ENCODE results near the gene MSTN.

MSTN gene

DNA sequence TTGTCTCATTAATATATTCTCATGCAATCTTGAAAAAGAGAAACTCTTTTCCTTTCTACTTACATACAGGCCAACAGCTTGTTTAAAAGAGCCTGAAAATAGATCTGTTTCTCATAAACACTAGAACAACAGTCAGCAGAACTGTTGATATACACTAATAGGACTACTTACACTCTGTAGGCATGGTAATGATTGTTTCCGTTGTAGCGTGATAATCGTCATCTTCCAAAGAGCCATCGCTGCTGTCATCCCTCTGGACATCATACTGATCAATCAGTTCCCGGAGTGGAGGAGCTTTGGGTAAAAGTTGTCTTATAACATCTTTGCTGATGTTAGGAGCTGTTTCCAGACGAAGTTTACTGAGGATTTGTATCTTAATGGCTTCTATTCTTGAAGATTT is 476 bp downstream of the MSTN start:
- no peak overlapping the region for H3K27ac ChIP-seq (replicated peaks; ENCODE audit: low read length)
- H2BK120ac ChIP-seq (ENCODE audit: low read depth, low read length), result no peak overlapping the region
- no peaks in the 10 kb centered on the region for H3K9me3 ChIP-seq (replicated peaks in 1 of 2; ENCODE audit: control insufficient read depth in 2 of 2, insufficient read depth in 1 of 2, low read depth in 1 of 2, low read length in 2 of 2)
- H2BK15ac ChIP-seq (ENCODE audit: low read length), result no peak overlapping the region
- H3K4ac ChIP-seq (ENCODE audit: low read length), result no peak overlapping the region
- no CpG with 5 or more reads among the region's 6 CpGs for WGBS, 2 donors (ENCODE audit: extremely low coverage in 2 of 2, insufficient read length in 2 of 2, insufficient replicate concordance in 1 of 2)
- H2AFZ ChIP-seq (ENCODE audit: low read length), result no peak overlapping the region
- no peak overlapping the region for H4K91ac ChIP-seq (ENCODE audit: low read depth, low read length, poor library complexity)
- no peak overlapping the region for H2AK5ac ChIP-seq (ENCODE audit: low read depth, low read length)
- H3K23ac ChIP-seq (ENCODE audit: low read depth, low read length, poor library complexity), result no peak overlapping the region
- H3K14ac ChIP-seq (ENCODE audit: low read length), result no peak overlapping the region
- H3K4me3 ChIP-seq (ENCODE audit: low read length in 2 of 2), result no peak overlapping the region
- no peak overlapping the region for H3K18ac ChIP-seq (ENCODE audit: low read length)
- H4K8ac ChIP-seq (ENCODE audit: low read depth, low read length), result no peak overlapping the region
- no peak overlapping the region for H2BK5ac ChIP-seq (ENCODE audit: low read length)
- H3K9ac ChIP-seq (ENCODE audit: low read depth, low read length, poor library complexity), result no peak overlapping the region
- H3K4me2 ChIP-seq (ENCODE audit: insufficient read depth, low read length, poor library complexity, severe bottlenecking), result no peak overlapping the region
- no peak overlapping the region for H2BK12ac ChIP-seq (ENCODE audit: low read length)
- DNase-seq (ENCODE audit: low spot score), result no peak
- no peaks in the 10 kb centered on the region for H3K36me3 ChIP-seq (replicated peaks in 1 of 2; ENCODE audit: control insufficient read depth in 2 of 2, insufficient read depth in 2 of 2, low read length in 2 of 2)
- no peaks in the 10 kb centered on the region for H3K4me1 ChIP-seq (ENCODE audit: control insufficient read depth in 2 of 2, insufficient read depth in 1 of 2, low read depth in 1 of 2, low read length in 2 of 2)
- no peaks in the 10 kb centered on the region for H3K27me3 ChIP-seq (ENCODE audit: control insufficient read depth in 3 of 3, insufficient read depth in 3 of 3, low read depth in 1 of 3, low read length in 3 of 3)
- H3K79me1 ChIP-seq (ENCODE audit: low read depth, low read length), result no peaks in the 10 kb centered on the region

DNA sequence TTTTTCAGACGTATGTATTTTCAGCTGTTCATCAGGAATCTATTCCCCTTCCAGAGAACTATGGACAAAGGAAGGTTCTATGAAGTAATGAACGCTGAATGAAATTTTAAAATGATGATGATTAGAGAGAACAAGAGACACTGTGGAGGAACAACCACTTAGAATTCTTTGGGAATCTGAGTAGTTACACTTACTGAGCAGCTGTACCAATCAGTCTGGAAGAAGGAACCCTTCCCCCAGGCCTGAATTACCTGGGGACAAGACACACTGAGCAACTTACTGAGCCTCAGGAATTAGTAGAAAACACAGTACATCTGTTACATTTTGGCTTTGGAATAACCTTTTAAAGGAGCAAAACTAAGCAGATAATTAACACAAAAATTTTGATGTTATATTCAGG is 1.9 kb downstream of the MSTN start:
- WGBS, 2 donors (ENCODE audit: extremely low coverage in 2 of 2, insufficient read length in 2 of 2, insufficient replicate concordance in 1 of 2), result no CpG with 5 or more reads among the region's 2 CpGs
- Histone ChIP-seq H3K27ac (replicated peaks; ENCODE audit: low read length) (no peak overlapping the region), H2AFZ (ENCODE audit: low read length) (no peak overlapping the region), H3K79me1 (ENCODE audit: low read depth, low read length) (no peaks in the 10 kb centered on the region), H3K18ac (ENCODE audit: low read length) (no peak overlapping the region), H2BK5ac (ENCODE audit: low read length) (no peak overlapping the region), H2BK120ac (ENCODE audit: low read depth, low read length) (no peak overlapping the region), H3K4me3 (ENCODE audit: low read length in 2 of 2) (no peak overlapping the region), H2AK5ac (ENCODE audit: low read depth, low read length) (no peak overlapping the region), H3K23ac (ENCODE audit: low read depth, low read length, poor library complexity) (no peak overlapping the region), H2BK12ac (ENCODE audit: low read length) (no peak overlapping the region), H3K9me3 (replicated peaks in 1 of 2; ENCODE audit: control insufficient read depth in 2 of 2, insufficient read depth in 1 of 2, low read depth in 1 of 2, low read length in 2 of 2) (no peaks in the 10 kb centered on the region), H3K36me3 (replicated peaks in 1 of 2; ENCODE audit: control insufficient read depth in 2 of 2, insufficient read depth in 2 of 2, low read length in 2 of 2) (no peaks in the 10 kb centered on the region), H3K14ac (ENCODE audit: low read length) (no peak overlapping the region), H3K9ac (ENCODE audit: low read depth, low read length, poor library complexity) (no peak overlapping the region), H2BK15ac (ENCODE audit: low read length) (no peak overlapping the region), H3K4ac (ENCODE audit: low read length) (no peak overlapping the region), H3K4me2 (ENCODE audit: insufficient read depth, low read length, poor library complexity, severe bottlenecking) (no peak overlapping the region), H3K4me1 (ENCODE audit: control insufficient read depth in 2 of 2, insufficient read depth in 1 of 2, low read depth in 1 of 2, low read length in 2 of 2) (no peaks in the 10 kb centered on the region), H4K8ac (ENCODE audit: low read depth, low read length) (no peak overlapping the region), H3K27me3 (ENCODE audit: control insufficient read depth in 3 of 3, insufficient read depth in 3 of 3, low read depth in 1 of 3, low read length in 3 of 3) (no peaks in the 10 kb centered on the region), H4K91ac (ENCODE audit: low read depth, low read length, poor library complexity) (no peak overlapping the region)
- no peak for DNase-seq (ENCODE audit: low spot score)

DNA sequence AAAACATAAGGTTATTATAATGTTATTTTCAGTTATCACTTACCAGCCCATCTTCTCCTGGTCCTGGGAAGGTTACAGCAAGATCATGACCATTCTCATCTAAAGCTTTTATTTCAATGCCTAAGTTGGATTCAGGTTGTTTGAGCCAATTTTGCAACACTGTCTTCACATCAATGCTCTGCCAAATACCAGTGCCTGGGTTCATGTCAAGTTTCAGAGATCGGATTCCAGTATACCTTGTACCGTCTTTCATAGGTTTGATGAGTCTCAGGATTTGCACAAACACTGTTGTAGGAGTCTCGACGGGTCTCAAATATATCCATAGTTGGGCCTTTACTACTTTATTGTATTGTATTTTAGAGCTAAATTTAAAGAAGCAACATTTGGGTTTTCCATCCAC is 2.5 kb downstream of the MSTN start:
- Histone ChIP-seq H3K14ac (ENCODE audit: low read length) (no peak overlapping the region), H2BK120ac (ENCODE audit: low read depth, low read length) (no peak overlapping the region), H3K4me1 (ENCODE audit: control insufficient read depth in 2 of 2, insufficient read depth in 1 of 2, low read depth in 1 of 2, low read length in 2 of 2) (no peaks in the 10 kb centered on the region), H2AK5ac (ENCODE audit: low read depth, low read length) (no peak overlapping the region), H3K79me1 (ENCODE audit: low read depth, low read length) (no peaks in the 10 kb centered on the region), H3K4me2 (ENCODE audit: insufficient read depth, low read length, poor library complexity, severe bottlenecking) (no peak overlapping the region), H3K23ac (ENCODE audit: low read depth, low read length, poor library complexity) (no peak overlapping the region), H2BK12ac (ENCODE audit: low read length) (no peak overlapping the region), H2BK15ac (ENCODE audit: low read length) (no peak overlapping the region), H3K27me3 (ENCODE audit: control insufficient read depth in 3 of 3, insufficient read depth in 3 of 3, low read depth in 1 of 3, low read length in 3 of 3) (no peaks in the 10 kb centered on the region), H4K91ac (ENCODE audit: low read depth, low read length, poor library complexity) (no peak overlapping the region), H2AFZ (ENCODE audit: low read length) (no peak overlapping the region), H3K27ac (replicated peaks; ENCODE audit: low read length) (no peak overlapping the region), H3K9ac (ENCODE audit: low read depth, low read length, poor library complexity) (no peak overlapping the region), H3K4me3 (ENCODE audit: low read length in 2 of 2) (no peak overlapping the region), H3K18ac (ENCODE audit: low read length) (no peak overlapping the region), H3K4ac (ENCODE audit: low read length) (no peak overlapping the region), H4K8ac (ENCODE audit: low read depth, low read length) (no peak overlapping the region), H3K9me3 (replicated peaks in 1 of 2; ENCODE audit: control insufficient read depth in 2 of 2, insufficient read depth in 1 of 2, low read depth in 1 of 2, low read length in 2 of 2) (no peaks in the 10 kb centered on the region), H3K36me3 (replicated peaks in 1 of 2; ENCODE audit: control insufficient read depth in 2 of 2, insufficient read depth in 2 of 2, low read length in 2 of 2) (no peaks in the 10 kb centered on the region), H2BK5ac (ENCODE audit: low read length) (no peak overlapping the region)
- no peak for DNase-seq (ENCODE audit: low spot score)
- no CpG with 5 or more reads among the region's 4 CpGs for WGBS, 2 donors (ENCODE audit: extremely low coverage in 2 of 2, insufficient read length in 2 of 2, insufficient replicate concordance in 1 of 2)

DNA sequence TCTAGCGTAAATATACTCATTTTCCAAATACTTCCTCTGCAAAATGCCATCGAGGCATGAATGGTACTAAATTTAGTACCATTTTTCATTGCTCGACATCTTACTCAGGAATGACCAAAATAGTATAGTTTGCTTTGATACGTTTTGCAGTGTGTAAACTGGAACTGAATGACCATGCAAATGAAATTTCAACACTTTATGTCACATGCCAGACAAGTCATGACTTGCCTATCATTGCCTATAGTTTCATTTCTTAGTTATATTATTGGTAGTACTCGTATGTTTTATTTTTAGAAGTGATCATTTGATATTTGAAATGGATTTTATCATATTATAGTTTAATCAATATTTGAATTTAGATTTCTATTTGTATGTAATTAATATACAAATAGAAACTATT is 9.1 kb downstream of the MSTN start:
- no peaks in the 10 kb centered on the region for H3K4me1 ChIP-seq (ENCODE audit: control insufficient read depth in 2 of 2, insufficient read depth in 1 of 2, low read depth in 1 of 2, low read length in 2 of 2)
- H3K4ac ChIP-seq (ENCODE audit: low read length), result no peak overlapping the region
- H2BK120ac ChIP-seq (ENCODE audit: low read depth, low read length), result no peak overlapping the region
- H3K27ac ChIP-seq (replicated peaks; ENCODE audit: low read length), result no peak overlapping the region
- H2BK15ac ChIP-seq (ENCODE audit: low read length), result no peak overlapping the region
- H3K14ac ChIP-seq (ENCODE audit: low read length), result no peak overlapping the region
- no peak overlapping the region for H3K23ac ChIP-seq (ENCODE audit: low read depth, low read length, poor library complexity)
- H4K91ac ChIP-seq (ENCODE audit: low read depth, low read length, poor library complexity), result no peak overlapping the region
- H3K27me3 ChIP-seq (ENCODE audit: control insufficient read depth in 3 of 3, insufficient read depth in 3 of 3, low read depth in 1 of 3, low read length in 3 of 3), result no peaks in the 10 kb centered on the region
- no peak overlapping the region for H2BK12ac ChIP-seq (ENCODE audit: low read length)
- no peak overlapping the region for H2AK5ac ChIP-seq (ENCODE audit: low read depth, low read length)
- no peak for DNase-seq (ENCODE audit: low spot score)
- H3K79me1 ChIP-seq (ENCODE audit: low read depth, low read length), result no peaks in the 10 kb centered on the region
- no peaks in the 10 kb centered on the region for H3K9me3 ChIP-seq (replicated peaks in 1 of 2; ENCODE audit: control insufficient read depth in 2 of 2, insufficient read depth in 1 of 2, low read depth in 1 of 2, low read length in 2 of 2)
- no peak overlapping the region for H3K4me3 ChIP-seq (ENCODE audit: low read length in 2 of 2)
- H2BK5ac ChIP-seq (ENCODE audit: low read length), result no peak overlapping the region
- H3K36me3 ChIP-seq (replicated peaks in 1 of 2; ENCODE audit: control insufficient read depth in 2 of 2, insufficient read depth in 2 of 2, low read length in 2 of 2), result no peaks in the 10 kb centered on the region
- no peak overlapping the region for H4K8ac ChIP-seq (ENCODE audit: low read depth, low read length)
- H3K4me2 ChIP-seq (ENCODE audit: insufficient read depth, low read length, poor library complexity, severe bottlenecking), result no peak overlapping the region
- WGBS, 2 donors (ENCODE audit: extremely low coverage in 2 of 2, insufficient read length in 2 of 2, insufficient replicate concordance in 1 of 2), result no CpG with 5 or more reads among the region's 5 CpGs
- no peak overlapping the region for H3K18ac ChIP-seq (ENCODE audit: low read length)
- H2AFZ ChIP-seq (ENCODE audit: low read length), result no peak overlapping the region
- no peak overlapping the region for H3K9ac ChIP-seq (ENCODE audit: low read depth, low read length, poor library complexity)

Measured in neuronal stem cell (in vitro differentiated cells).